Renal cortical epithelial cell (primary cell): ENCODE data around the gene TOR3A. TPM values are rescaled to one million over a fixed set of nuclear protein-coding genes. Genes with fewer than 3 reads are reported as not detected.

ENCODE experiments used
- DNase-seq: peaks from one replicate; pipeline ENCODE4 v3.0.0-alpha.2; 2011; ENCODE audit warnings: low read depth
- total RNA-seq: library from RNA; depleted of rRNA; stranded (reverse); fragments of >200 nt; gene quantifications from 2 replicates; pipeline ENCODE4 v1.2.3, GENCODE V29; 2014

TOR3A gene
- total RNA-seq, 1 donor from 2014 or later = 41.9 TPM

- no peak for DNase-seq
These were observed 62.8 kb downstream of the TOR3A start for GRCh38 chr1:179144626-179145025.

DNA sequence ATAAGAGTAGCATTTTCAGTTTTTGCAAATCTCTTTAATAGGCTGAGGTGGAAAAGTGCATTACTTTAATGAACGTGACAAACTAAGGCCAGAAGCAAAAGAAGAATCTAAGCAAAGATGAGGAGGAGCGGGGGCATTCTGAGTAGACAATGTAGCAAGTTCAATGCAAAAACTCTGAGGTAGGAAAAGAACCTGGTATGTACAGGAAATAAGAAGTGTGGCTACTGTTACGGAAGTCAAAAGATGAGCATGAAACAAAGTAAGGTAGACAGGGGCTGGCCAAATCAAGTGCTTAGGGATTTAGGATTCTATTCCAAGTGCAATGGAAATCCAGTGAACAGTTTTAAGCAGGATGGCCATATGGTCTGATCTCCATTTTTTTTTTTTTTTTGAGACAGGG, 63.7 kb downstream of the TOR3A start:
- DNase-seq = no peak

Other genes with a start within 250 kb of the TOR3A start
- gene ANGPTL1, start 211.0 kb upstream of the TOR3A start, total RNA-seq = 0.60 TPM in 1 of 2 replicates, not detected in the other
- 33.2 and 35.8 TPM in 2 replicates for gene FAM20B, start 56.2 kb upstream of the TOR3A start, total RNA-seq
- gene ABL2, start 147.6 kb downstream of the TOR3A start, total RNA-seq = 44.6 and 52.2 TPM in 2 replicates
- 73.0 and 92.0 TPM in 2 replicates for gene SOAT1, start 211.7 kb downstream of the TOR3A start, total RNA-seq